ENCODE measurements around the gene CD6. TPM values are rescaled to one million over a fixed set of nuclear protein-coding genes. Genes with fewer than 3 reads are reported as not detected.

The CD6 gene
- total and polyA plus RNA-seq, 3 donors from 2014 or later = 0.87 to 3.1 (median 1.6) TPM

DNA sequence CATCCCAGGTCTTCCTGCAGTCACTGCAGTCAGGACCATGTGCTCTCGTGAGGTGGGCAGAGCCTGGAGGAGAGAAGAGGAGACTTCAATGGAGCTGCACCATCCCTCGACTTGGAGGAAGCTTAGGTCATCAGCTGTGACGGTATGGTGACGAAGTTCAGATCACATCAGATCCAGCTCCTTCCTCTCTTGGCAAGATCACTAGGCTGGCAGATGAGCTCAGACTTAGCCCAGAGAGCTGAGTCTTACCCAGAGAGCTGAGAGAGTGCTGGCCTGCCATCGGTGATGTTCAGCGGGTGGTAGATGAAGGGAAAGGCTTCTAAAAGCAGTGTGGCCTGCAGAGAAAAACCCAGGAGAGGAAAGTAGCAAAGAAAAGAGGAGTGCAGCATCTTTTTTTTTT, 17.7 kb upstream of the CD6 start:
- Histone ChIP-seq H3K9me3 (no peaks in the 10 kb centered on the region), H3K27ac (no peak overlapping the region), H3K36me3 (ENCODE audit: low read depth, missing control alignments) (no peaks in the 10 kb centered on the region), H3K4me1 (peaks cover 7% of the 10 kb centered on the region), H3K27me3 (no peaks in the 10 kb centered on the region), H3K4me3 (no peak overlapping the region)
- 82 to 89% methylated on average over 6 of the region's 6 CpGs for WGBS, 2 donors
- TF ChIP-seq, protein P1, sequence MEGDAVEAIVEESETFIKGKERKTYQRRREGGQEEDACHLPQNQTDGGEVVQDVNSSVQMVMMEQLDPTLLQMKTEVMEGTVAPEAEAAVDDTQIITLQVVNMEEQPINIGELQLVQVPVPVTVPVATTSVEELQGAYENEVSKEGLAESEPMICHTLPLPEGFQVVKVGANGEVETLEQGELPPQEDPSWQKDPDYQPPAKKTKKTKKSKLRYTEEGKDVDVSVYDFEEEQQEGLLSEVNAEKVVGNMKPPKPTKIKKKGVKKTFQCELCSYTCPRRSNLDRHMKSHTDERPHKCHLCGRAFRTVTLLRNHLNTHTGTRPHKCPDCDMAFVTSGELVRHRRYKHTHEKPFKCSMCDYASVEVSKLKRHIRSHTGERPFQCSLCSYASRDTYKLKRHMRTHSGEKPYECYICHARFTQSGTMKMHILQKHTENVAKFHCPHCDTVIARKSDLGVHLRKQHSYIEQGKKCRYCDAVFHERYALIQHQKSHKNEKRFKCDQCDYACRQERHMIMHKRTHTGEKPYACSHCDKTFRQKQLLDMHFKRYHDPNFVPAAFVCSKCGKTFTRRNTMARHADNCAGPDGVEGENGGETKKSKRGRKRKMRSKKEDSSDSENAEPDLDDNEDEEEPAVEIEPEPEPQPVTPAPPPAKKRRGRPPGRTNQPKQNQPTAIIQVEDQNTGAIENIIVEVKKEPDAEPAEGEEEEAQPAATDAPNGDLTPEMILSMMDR (IDR thresholded peaks at IDR 0.05) = no peak
- TF ChIP-seq POLR2A (IDR thresholded peaks at IDR 0.05) = no peak
- peak; percentile 27 for DNase-seq
- intact Hi-C loops (cut with DNase I; ENCODE audit: low total_unique reads) = no loop called here

DNA sequence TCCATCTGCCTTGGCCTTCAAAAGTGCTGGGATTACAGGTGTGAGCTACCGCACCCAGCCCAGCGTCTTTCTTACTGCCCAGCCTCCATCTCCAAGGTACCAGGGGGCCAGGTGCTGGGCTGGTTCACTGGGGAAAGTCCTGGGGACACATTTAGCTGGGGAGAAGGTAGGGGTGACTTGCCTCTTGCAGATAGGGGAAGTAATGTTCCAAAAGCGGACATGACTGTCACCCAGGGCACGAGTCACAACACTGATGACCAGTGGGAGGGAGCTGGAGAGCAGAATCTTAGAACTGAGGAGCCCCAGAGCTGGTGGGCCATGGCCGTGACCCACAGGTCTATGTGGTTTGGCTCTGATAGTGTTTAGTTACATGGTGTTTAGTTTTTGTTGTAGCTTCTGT, 17.1 kb upstream of the CD6 start:
- DNase-seq = no peak
- H3K27ac ChIP-seq = no peak overlapping the region
- H3K27me3 ChIP-seq = no peaks in the 10 kb centered on the region
- 71 to 81% methylated on average over 5 of the region's 5 CpGs for WGBS, 2 donors
- H3K9me3 ChIP-seq = no peaks in the 10 kb centered on the region
- TF ChIP-seq, protein P1 (IDR thresholded peaks at IDR 0.05) = no peak
- no peak for TF ChIP-seq POLR2A (IDR thresholded peaks at IDR 0.05)
- peaks cover 7% of the 10 kb centered on the region for H3K4me1 ChIP-seq
- H3K4me3 ChIP-seq = no peak overlapping the region
- H3K36me3 ChIP-seq (ENCODE audit: low read depth, missing control alignments) = no peaks in the 10 kb centered on the region
- intact Hi-C loops (cut with DNase I; ENCODE audit: low total_unique reads) = no loop called here

DNA sequence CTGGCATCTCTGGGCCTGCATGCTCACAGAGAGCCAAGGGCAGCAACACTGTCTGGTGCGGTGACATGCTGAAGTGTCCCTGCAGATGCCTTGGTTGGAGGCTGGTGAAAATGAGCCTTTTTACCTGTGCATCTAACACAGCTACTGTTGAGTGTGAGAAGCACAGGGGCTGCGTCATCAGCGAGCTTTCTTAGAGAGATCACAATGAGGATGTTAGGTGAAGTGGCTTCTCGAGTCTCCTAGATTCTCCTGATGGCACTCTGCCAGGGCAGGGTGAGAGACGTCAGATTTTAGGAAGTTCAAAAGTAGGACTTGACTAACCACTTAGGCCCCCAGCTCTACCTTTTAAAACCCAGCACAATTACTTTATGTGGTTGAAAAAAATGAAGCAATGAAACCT, 15.9 kb upstream of the CD6 start:
- TF ChIP-seq, protein P1 (IDR thresholded peaks at IDR 0.05) = no peak
- TF ChIP-seq POLR2A (IDR thresholded peaks at IDR 0.05) = no peak
- H3K27me3 ChIP-seq = no peaks in the 10 kb centered on the region

DNA sequence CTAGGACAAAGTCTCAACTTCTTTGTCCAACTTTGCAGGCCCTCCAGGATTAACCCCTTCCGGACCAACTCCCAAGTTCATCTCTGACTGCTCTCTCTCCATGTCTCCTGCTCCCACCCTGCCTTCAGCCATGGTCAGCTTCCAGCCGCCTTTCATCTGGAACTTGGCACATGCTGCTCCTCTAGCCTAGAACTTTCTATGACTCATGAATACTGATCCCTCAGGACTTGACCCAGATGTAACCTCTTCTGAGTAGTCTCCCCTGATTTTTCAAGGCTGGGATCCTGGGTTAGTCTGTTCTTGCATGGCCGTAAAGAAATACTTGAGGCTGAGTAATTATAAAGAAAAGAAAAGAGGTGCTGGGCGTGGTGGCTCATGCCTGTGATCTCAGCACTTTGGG, 14.3 kb upstream of the CD6 start:
- H3K4me3 ChIP-seq = no peak overlapping the region
- H3K4me1 ChIP-seq = no peaks in the 10 kb centered on the region
- H3K9me3 ChIP-seq = no peaks in the 10 kb centered on the region
- intact Hi-C loops (cut with DNase I; ENCODE audit: low total_unique reads) = no loop called here
- WGBS, 2 donors = 81 to 86% methylated on average over 4 of the region's 4 CpGs
- H3K27ac ChIP-seq = no peak overlapping the region
- no peaks in the 10 kb centered on the region for H3K27me3 ChIP-seq
- TF ChIP-seq, protein P1 (IDR thresholded peaks at IDR 0.05) = no peak
- no peak for TF ChIP-seq POLR2A (IDR thresholded peaks at IDR 0.05)
- DNase-seq = no peak
- no peaks in the 10 kb centered on the region for H3K36me3 ChIP-seq (ENCODE audit: low read depth, missing control alignments)

More for the DNA sequence above, 15.9 kb upstream of the CD6 start:
- H3K36me3 ChIP-seq (ENCODE audit: low read depth, missing control alignments) = no peaks in the 10 kb centered on the region
- no peak overlapping the region for H3K4me3 ChIP-seq
- H3K27ac ChIP-seq = no peak overlapping the region
- intact Hi-C loops (cut with DNase I; ENCODE audit: low total_unique reads) = no loop called here
- 69 to 70% methylated on average over 5 of the region's 5 CpGs for WGBS, 2 donors
- peaks cover 7% of the 10 kb centered on the region for H3K4me1 ChIP-seq
- DNase-seq = no peak
- no peaks in the 10 kb centered on the region for H3K9me3 ChIP-seq

DNA sequence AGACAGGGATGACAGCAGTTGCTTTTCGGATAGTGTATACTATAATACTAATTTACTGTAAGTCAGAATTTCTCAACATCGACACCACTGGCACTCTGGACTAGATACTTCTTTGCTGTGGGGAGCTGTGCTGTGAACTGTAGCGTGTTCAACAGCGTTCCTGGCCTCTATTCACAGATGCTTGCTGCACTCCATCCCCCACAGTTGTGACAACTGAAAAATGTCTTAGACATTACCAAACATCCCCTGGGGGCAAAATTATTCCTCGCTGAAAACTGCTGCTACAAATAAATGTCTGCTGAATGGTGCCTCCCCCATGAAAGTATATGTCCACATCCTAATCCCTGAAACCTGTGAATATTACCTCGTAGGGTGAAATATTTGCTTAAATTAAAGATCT, 12.0 kb upstream of the CD6 start:
- no peak overlapping the region for H3K4me3 ChIP-seq
- no peak overlapping the region for H3K27ac ChIP-seq
- TF ChIP-seq POLR2A (IDR thresholded peaks at IDR 0.05) = no peak
- TF ChIP-seq, protein P1 (IDR thresholded peaks at IDR 0.05) = no peak
- 85 to 89% methylated on average over 6 of the region's 6 CpGs for WGBS, 2 donors
- H3K9me3 ChIP-seq = no peaks in the 10 kb centered on the region
- DNase-seq = no peak
- no peaks in the 10 kb centered on the region for H3K4me1 ChIP-seq
- intact Hi-C loops (cut with DNase I; ENCODE audit: low total_unique reads) = no loop called here
- H3K36me3 ChIP-seq (ENCODE audit: low read depth, missing control alignments) = no peaks in the 10 kb centered on the region
- no peaks in the 10 kb centered on the region for H3K27me3 ChIP-seq
